Measurements from ENCODE around the gene ANKRD11. TPM values are rescaled to one million over a fixed set of nuclear protein-coding genes. Genes with fewer than 3 reads are reported as not detected.

The ANKRD11 gene
- total RNA-seq, 2 donors from 2014 or later: 118 to 159 TPM

- Mint-ChIP-seq H3K4me3 (no peak overlapping the region), H3K27ac (peak overlapping the region; percentile 32), H3K36me3 (ENCODE audit: low read depth) (peaks cover 6% of the 10 kb centered on the region), H3K9me3 (no peaks in the 10 kb centered on the region), H3K27me3 (ENCODE audit: insufficient read depth) (no peaks in the 10 kb centered on the region), H3K4me1 (peaks cover 61% of the 10 kb centered on the region)
- DNase-seq: no peak
- peaks cover 5% of the 10 kb centered on the region for H3K36me3 ChIP-seq (ENCODE audit: control insufficient read depth, insufficient read depth, low read length)
- H3K4me3 ChIP-seq (ENCODE audit: low read length): no peak overlapping the region
- no peaks in the 10 kb centered on the region for H3K9me3 ChIP-seq (ENCODE audit: control insufficient read depth, low read length)
- peaks cover 37% of the 10 kb centered on the region for H3K4me1 ChIP-seq (ENCODE audit: control insufficient read depth, insufficient read depth, low read length)
- 95 to 98% methylated on average over 17 to 21 of the region's 21 CpGs for WGBS, 2 experiments (ENCODE audit: insufficient coverage in 1 of 2, insufficient read length in 1 of 2)
- no peaks in the 10 kb centered on the region for H3K27me3 ChIP-seq (ENCODE audit: control insufficient read depth, insufficient read depth, low read length, poor library complexity, severe bottlenecking)
- no peak for TF ChIP-seq CTCF (conservative IDR thresholded peaks at IDR 0.05)
- peak overlapping the region; percentile 33 for H3K27ac ChIP-seq (ENCODE audit: low read depth, low read length)
- no peak overlapping the region for H3K9ac ChIP-seq (ENCODE audit: extremely low read depth, low read length, poor library complexity, severe bottlenecking)
Observed at GRCh38 chr16:89358030-89359005, 132.0 kb downstream of the ANKRD11 start.

GRCh38 chr16:89357055-89357816 is 133.1 kb downstream of the ANKRD11 start:
- no peaks in the 10 kb centered on the region for H3K9me3 ChIP-seq (ENCODE audit: control insufficient read depth, low read length)
- no peak overlapping the region for H3K9ac ChIP-seq (ENCODE audit: extremely low read depth, low read length, poor library complexity, severe bottlenecking)
- H3K4me3 ChIP-seq (ENCODE audit: low read length): no peak overlapping the region
- peak overlapping the region; percentile 20 for H3K27ac ChIP-seq (ENCODE audit: low read depth, low read length)
- H3K9me3 Mint-ChIP-seq: no peaks in the 10 kb centered on the region
- peaks cover 8% of the 10 kb centered on the region for H3K36me3 Mint-ChIP-seq (ENCODE audit: low read depth)
- H3K4me1 Mint-ChIP-seq: peaks cover 59% of the 10 kb centered on the region
- no peaks in the 10 kb centered on the region for H3K27me3 Mint-ChIP-seq (ENCODE audit: insufficient read depth)
- peak; percentile 57 for TF ChIP-seq CTCF (conservative IDR thresholded peaks at IDR 0.05)
- peak; percentile 83 for DNase-seq
- H3K27ac Mint-ChIP-seq: peak overlapping the region; percentile 77
- H3K36me3 ChIP-seq (ENCODE audit: control insufficient read depth, insufficient read depth, low read length): peaks cover 5% of the 10 kb centered on the region
- H3K4me1 ChIP-seq (ENCODE audit: control insufficient read depth, insufficient read depth, low read length): peaks cover 41% of the 10 kb centered on the region
- no peaks in the 10 kb centered on the region for H3K27me3 ChIP-seq (ENCODE audit: control insufficient read depth, insufficient read depth, low read length, poor library complexity, severe bottlenecking)
- 80 to 83% methylated on average over 13 to 17 of the region's 17 CpGs for WGBS, 2 experiments (ENCODE audit: insufficient coverage in 1 of 2, insufficient read length in 1 of 2)
- no peak overlapping the region for H3K4me3 Mint-ChIP-seq

GRCh38 chr16:89355686-89356085 is 134.7 kb downstream of the ANKRD11 start:
- Histone ChIP-seq H3K27me3 (ENCODE audit: control insufficient read depth, insufficient read depth, low read length, poor library complexity, severe bottlenecking) (no peaks in the 10 kb centered on the region), H3K4me1 (ENCODE audit: control insufficient read depth, insufficient read depth, low read length) (peaks cover 25% of the 10 kb centered on the region), H3K27ac (ENCODE audit: low read depth, low read length) (no peak overlapping the region), H3K9me3 (ENCODE audit: control insufficient read depth, low read length) (no peaks in the 10 kb centered on the region), H3K9ac (ENCODE audit: extremely low read depth, low read length, poor library complexity, severe bottlenecking) (no peak overlapping the region), H3K4me3 (ENCODE audit: low read length) (no peak overlapping the region), H3K36me3 (ENCODE audit: control insufficient read depth, insufficient read depth, low read length) (peaks cover 8% of the 10 kb centered on the region)
- WGBS, 2 experiments (ENCODE audit: insufficient coverage in 1 of 2, insufficient read length in 1 of 2): 91 to 95% methylated on average over 14 to 16 of the region's 16 CpGs
- peak overlapping the region; percentile 30 for H3K27ac Mint-ChIP-seq
- no peak for DNase-seq
- H3K4me3 Mint-ChIP-seq: no peak overlapping the region
- H3K27me3 Mint-ChIP-seq (ENCODE audit: insufficient read depth): no peaks in the 10 kb centered on the region
- H3K4me1 Mint-ChIP-seq: peaks cover 54% of the 10 kb centered on the region
- no peaks in the 10 kb centered on the region for H3K9me3 Mint-ChIP-seq
- no peak for TF ChIP-seq CTCF (conservative IDR thresholded peaks at IDR 0.05)
- peaks cover 12% of the 10 kb centered on the region for H3K36me3 Mint-ChIP-seq (ENCODE audit: low read depth)

All from endodermal cell (in vitro differentiated cells).